H1 (cell line): ENCODE data around the gene RBMX2. TPM values are rescaled to one million over a fixed set of nuclear protein-coding genes. Genes with fewer than 3 reads are reported as not detected.

Experiments used
- CTCF ChIA-PET: fragments of 300-600 bp; sonication (Branson Sonifier 250); formaldehyde crosslinking; loops from one replicate; lab custom pipeline; 2021; ENCODE audit not compliant: partially characterized antibody; lab: Charles Lee
- POLR2A ChIA-PET: fragments of 300-600 bp; sonication (Branson Sonifier 250); formaldehyde crosslinking; loops from one replicate; lab custom pipeline; 2021; ENCODE audit warnings: inconsistent platforms; ENCODE audit not compliant: partially characterized antibody; lab: Charles Lee
- DNase-seq, 2 experiments: peaks; one replicate each; pipeline versions ENCODE4 v3.0.0 to v3.0.0-alpha.2; 2010 to 2022; ENCODE audit warnings: low spot score in 2 of 2, low read depth in 1 of 2, mixed read lengths in 1 of 2
- FAIRE-seq: peaks from 2 replicates; lab custom pipeline; 2011; peaks lifted over from hg19 to GRCh38; lab: Jason Lieb, UNC
- H2AFZ ChIP-seq: 2 replicates; pipeline ENCODE4 v1.8.1; 2012; ENCODE audit warnings: low read length, inconsistent platforms
- H2AK5ac ChIP-seq: 2 replicates; pipeline ENCODE4 v1.6.1; 2013; ENCODE audit warnings: low read depth, low read length
- H2BK120ac ChIP-seq: replicated peaks from 2 replicates; pipeline ENCODE3; 2013; ENCODE audit warnings: low read depth, low read length, inconsistent platforms
- H2BK12ac ChIP-seq: 2 replicates; pipeline ENCODE4 v1.6.1; 2013; ENCODE audit warnings: low read depth, low read length
- H2BK15ac ChIP-seq: 2 replicates; pipeline ENCODE4 v1.6.1; 2013; ENCODE audit warnings: low read length
- H2BK20ac ChIP-seq: 2 replicates; pipeline ENCODE4 v1.6.1; 2013; ENCODE audit warnings: low read length
- H2BK5ac ChIP-seq: 2 replicates; pipeline ENCODE4 v1.6.1; 2013; ENCODE audit warnings: low read depth, low read length
- H3K14ac ChIP-seq: 2 replicates; pipeline ENCODE4 v1.6.1; 2013; ENCODE audit warnings: inconsistent platforms; ENCODE audit not compliant: insufficient read length
- H3K18ac ChIP-seq: 2 replicates; pipeline ENCODE4 v1.6.1; 2013; ENCODE audit warnings: low read length; ENCODE audit errors: extremely low read depth
- H3K23ac ChIP-seq: 2 replicates; pipeline ENCODE4 v1.6.1; 2013; ENCODE audit warnings: inconsistent platforms; ENCODE audit not compliant: insufficient read length
- H3K23me2 ChIP-seq: 2 replicates; pipeline ENCODE4 v1.6.1; 2013; ENCODE audit warnings: low read depth, low read length
- H3K27ac ChIP-seq: 2 replicates; pipeline ENCODE4 v1.6.1; 2011; ENCODE audit warnings: low read depth, low read length, inconsistent platforms
- H3K27me3 ChIP-seq, 4 experiments: replicated peaks in 1 of 4; 1 replicate in 1 of 4; 2 replicates in 3 of 4; pipeline versions ENCODE4 v1.6.1 to v1.8.1; 2011 to 2013; ENCODE audit warnings: low read length in 3 of 4, mild to moderate bottlenecking in 3 of 4, inconsistent platforms in 2 of 4, mixed read lengths in 2 of 4, moderate library complexity in 1 of 4; ENCODE audit not compliant: control insufficient read depth in 3 of 4, insufficient read depth in 3 of 4; ENCODE audit errors: extremely low read depth in 1 of 4
- H3K36me3 ChIP-seq, 4 experiments: 2 replicates each; pipeline versions ENCODE4 v1.6.1 to v1.8.1; 2011 to 2013; ENCODE audit warnings: mild to moderate bottlenecking in 4 of 4, low read length in 3 of 4, moderate library complexity in 2 of 4, control low read depth in 1 of 4, inconsistent platforms in 1 of 4; ENCODE audit not compliant: insufficient read depth in 4 of 4, control insufficient read depth in 2 of 4
- H3K4ac ChIP-seq: replicated peaks from 2 replicates; pipeline ENCODE3; 2013; ENCODE audit warnings: low read length, low read depth, mixed read lengths, inconsistent platforms; ENCODE audit not compliant: insufficient read length
- H3K4me1 ChIP-seq, 4 experiments: replicated peaks in 1 of 4; 1 replicate in 1 of 4; 2 replicates in 3 of 4; pipeline versions ENCODE4 v1.6.1 to v1.8.1; 2011 to 2013; ENCODE audit warnings: low read length in 3 of 4, inconsistent platforms in 2 of 4, mixed read lengths in 1 of 4; ENCODE audit not compliant: insufficient read depth in 4 of 4, control insufficient read depth in 3 of 4
- H3K4me2 ChIP-seq, 2 experiments: 2 replicates each; pipeline versions ENCODE4 v1.6.1 to v1.8.1; 2011 to 2013; ENCODE audit warnings: low read depth in 2 of 2, low read length in 2 of 2, control low read depth in 1 of 2, inconsistent platforms in 1 of 2, mild to moderate bottlenecking in 1 of 2; ENCODE audit not compliant: insufficient read depth in 1 of 2
- H3K4me3 ChIP-seq, 4 experiments: fragments of 200-600, 300-600 bp in 1 of 4; sonication (generic), shearing (Covaris generic), sonication (Bioruptor Twin) in 1 of 4; 2 replicates each; pipeline versions ENCODE4 v1.5.1 to v1.8.1; 2011 to 2016; ENCODE audit warnings: low read length in 4 of 4, low read depth in 3 of 4, control low read depth in 2 of 4, inconsistent platforms in 2 of 4, mild to moderate bottlenecking in 2 of 4, mixed read lengths in 1 of 4, moderate library complexity in 1 of 4; ENCODE audit not compliant: insufficient read depth in 2 of 4; ENCODE audit errors: extremely low read depth in 1 of 4
- H3K56ac ChIP-seq: replicated peaks from 2 replicates; pipeline ENCODE3; 2013; ENCODE audit warnings: low read depth, mild to moderate bottlenecking, mixed read lengths, low read length, inconsistent platforms; ENCODE audit not compliant: insufficient read length
- H3K79me1 ChIP-seq: 2 replicates; pipeline ENCODE4 v1.6.1; 2013; ENCODE audit warnings: low read depth, low read length, control low read depth
- H3K79me2 ChIP-seq, 2 experiments: 2 replicates each; pipeline versions ENCODE4 v1.6.1 to v1.8.1; 2012 to 2013; ENCODE audit warnings: low read length in 2 of 2, mild to moderate bottlenecking in 2 of 2, inconsistent platforms in 1 of 2; ENCODE audit not compliant: insufficient read depth in 2 of 2, control insufficient read depth in 1 of 2
- H3K9ac ChIP-seq, 4 experiments: replicated peaks in 1 of 4; 1 replicate in 1 of 4; 2 replicates in 3 of 4; pipeline versions ENCODE4 v1.6.1 to v1.8.1; 2011 to 2013; ENCODE audit warnings: low read depth in 3 of 4, low read length in 3 of 4, control low read depth in 2 of 4, mild to moderate bottlenecking in 2 of 4, moderate library complexity in 2 of 4, inconsistent platforms in 1 of 4; ENCODE audit errors: extremely low read depth in 1 of 4
- H3K9me3 ChIP-seq, 2 experiments: 2 replicates each; pipeline versions ENCODE4 v1.6.1 to v1.8.1; 2012 to 2013; ENCODE audit warnings: mild to moderate bottlenecking in 2 of 2, moderate library complexity in 2 of 2, control low read depth in 1 of 2, inconsistent platforms in 1 of 2, low read depth in 1 of 2, low read length in 1 of 2, mixed read lengths in 1 of 2; ENCODE audit not compliant: insufficient read depth in 2 of 2
- H4K20me1 ChIP-seq, 2 experiments: replicated peaks in 1 of 2; 2 replicates each; pipeline versions ENCODE3 to v1.8.1; 2011 to 2013; ENCODE audit warnings: inconsistent platforms in 2 of 2, low read length in 2 of 2, mild to moderate bottlenecking in 1 of 2; ENCODE audit not compliant: insufficient read depth in 2 of 2, control insufficient read depth in 1 of 2
- H4K5ac ChIP-seq: 2 replicates; pipeline ENCODE4 v1.6.1; 2013; ENCODE audit warnings: low read length, low read depth, mixed read lengths, inconsistent platforms; ENCODE audit not compliant: insufficient read length
- H4K8ac ChIP-seq: 2 replicates; pipeline ENCODE4 v1.8.0; 2013; ENCODE audit warnings: mild to moderate bottlenecking, moderate library complexity, low read length, inconsistent platforms; ENCODE audit not compliant: insufficient read depth; ENCODE audit errors: extremely low read depth
- H4K91ac ChIP-seq: replicated peaks from 2 replicates; pipeline ENCODE3; 2013; ENCODE audit warnings: low read length, mixed read lengths, inconsistent platforms; ENCODE audit not compliant: insufficient read length
- BRCA1 ChIP-seq: IDR thresholded peaks from 2 replicates; pipeline ENCODE4 v1.6.1; 2012; ENCODE audit warnings: low read depth, low read length, improper control_type of control experiment
- NRF1 ChIP-seq: IDR thresholded peaks from 2 replicates; pipeline ENCODE4 v1.6.1; 2011; ENCODE audit warnings: mild to moderate bottlenecking, low read depth, low read length, improper control_type of control experiment
- POLR2AphosphoS5 ChIP-seq: IDR thresholded peaks from 2 replicates; pipeline ENCODE4 v1.6.1; 2011; ENCODE audit warnings: low read depth, low read length
- SIN3A ChIP-seq, 2 experiments: IDR thresholded peaks in 1 of 2; conservative IDR thresholded peaks in 1 of 2; 2 replicates each; pipeline ENCODE4 v1.6.1; 2011 to 2012; ENCODE audit warnings: low read length in 2 of 2, improper control_type of control experiment in 1 of 2, low read depth in 1 of 2, mild to moderate bottlenecking in 1 of 2
- TBP ChIP-seq: IDR thresholded peaks from 2 replicates; pipeline ENCODE4 v1.6.1; 2011; ENCODE audit warnings: low read depth, low read length, improper control_type of control experiment
- TCF12 ChIP-seq: IDR thresholded peaks from 2 replicates; pipeline ENCODE4 v1.6.1; 2011; ENCODE audit warnings: low read depth, mild to moderate bottlenecking, low read length
- WGBS, 2 experiments: shearing (Covaris generic) in 1 of 2; methylation state at CpG; one replicate each; pipeline versions ENCODE4 v1.1.6 to v1.1.7; 2013 to 2015; ENCODE audit warnings: low lambda C conversion rate in 2 of 2, mixed read lengths in 2 of 2, inconsistent platforms in 1 of 2, low coverage in 1 of 2, missing lambda C conversion rate in 1 of 2; ENCODE audit not compliant: insufficient replicate concordance in 2 of 2, insufficient coverage in 1 of 2, insufficient read length in 1 of 2; ENCODE audit errors: extremely low coverage in 1 of 2, missing lambda C conversion rate in 1 of 2; 5-methylcytosine and 5-hydroxymethylcytosine counted together
- polyA plus RNA-seq, 7 experiments: library from polyadenylated mRNA; depleted of rRNA in 3 of 7; stranded (reverse) in 5 of 7; unstranded in 2 of 7; fragments of >200 nt in 5 of 7; fragments of 200-250 nt in 2 of 7; gene quantifications; 1 replicate in 5 of 7; 2 replicates in 1 of 7; 4 replicates in 1 of 7; pipeline versions ENCODE4 v1.2.1 to v1.2.3, GENCODE V29; 2011 to 2013; ENCODE audit warnings: missing spikeins in 2 of 7, mixed read lengths in 2 of 7
- total RNA-seq: library from RNA; stranded (reverse); fragmentation: NEBNext Ultra II Directional; extraction: Animal tissue kit (Norgen Biotek cat#: 25700); gene quantifications from 2 replicates; pipeline ENCODE4 v1.2.1, GENCODE V29; 2021
- TF ChIP-seq, protein P1 (sequence below): IDR thresholded peaks from 2 replicates; pipeline ENCODE4 v1.6.1; 2011; ENCODE audit warnings: low read length, improper control_type of control experiment

Gene RBMX2
- total and polyA plus RNA-seq, 2 of the 8 experiments (the other 6 are each of a cell fraction or from before 2014, with no cell fraction given), result 10.8 to 23.2 TPM

DNA sequence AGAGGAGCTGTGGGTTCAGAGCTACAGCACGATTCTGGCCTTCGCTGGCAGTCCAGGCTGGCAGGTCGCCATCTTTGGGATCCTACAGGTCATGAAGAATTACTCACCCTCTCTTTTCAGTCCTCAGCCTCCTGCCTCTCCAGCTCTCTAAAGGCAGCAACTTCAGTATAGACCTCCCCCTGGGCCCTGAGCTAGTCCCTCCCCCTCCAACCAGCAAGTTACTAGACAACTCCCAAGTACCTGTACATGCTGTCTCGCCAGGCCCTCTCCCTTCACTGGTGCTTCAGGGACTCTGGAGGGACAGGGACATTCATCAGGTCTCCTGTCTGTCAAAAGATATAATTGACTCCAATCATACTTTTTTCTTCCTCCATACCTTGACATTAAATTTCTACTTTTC is 16.3 kb upstream of the RBMX2 start, which contains the start of gene GPR119:
GPR119 (minus strand) TSS at position 155 of the 400 bp plus-strand sequence. CDS start 227 bp downstream, outside the sequence.
- Histone ChIP-seq H4K5ac (no peak within 1 kb of the TSS), H3K23me2 (no peaks in the 10 kb centered on the region), H3K9ac (no peak within 1 kb of the TSS), H4K8ac (no peak within 1 kb of the TSS), H3K56ac (no peak within 1 kb of the TSS), H3K36me3 (no peaks in the 10 kb centered on the region), H3K27ac (no peak within 1 kb of the TSS), H2BK120ac (no peak within 1 kb of the TSS), H3K23ac (no peak within 1 kb of the TSS), H2AK5ac (no peak within 1 kb of the TSS), H2BK5ac (no peak within 1 kb of the TSS), H3K4ac (no peak within 1 kb of the TSS), H3K4me3 (no peak within 1 kb of the TSS), H3K14ac (no peak within 1 kb of the TSS), H4K20me1 (no peaks in the 10 kb centered on the region), H2AFZ (no peak within 1 kb of the TSS), H3K18ac (no peak within 1 kb of the TSS), H3K9me3 (no peaks in the 10 kb centered on the region), H3K79me1 (no peaks in the 10 kb centered on the region), H4K91ac (no peak within 1 kb of the TSS), H2BK12ac (no peak within 1 kb of the TSS), H2BK20ac (no peak within 1 kb of the TSS), H2BK15ac (no peak within 1 kb of the TSS), H3K79me2 (no peaks in the 10 kb centered on the region), H3K27me3 (no peaks in the 10 kb centered on the region; a peak in 1 of 7 replicates), H3K4me2 (no peak within 1 kb of the TSS), H3K4me1 (no peaks in the 10 kb centered on the region)
- ChIA-PET CTCF (interaction anchor here (0.6 kb wide), 1 partner anchor 477 kb away, joined by 3 read pairs; no protein-coding TSS in a partner anchor), POLR2A (no interaction called here)
- no peak for TF ChIP-seq POLR2AphosphoS5
- TF ChIP-seq SIN3A (conservative IDR thresholded peaks at IDR 0.05 in 1 of 2, IDR thresholded peaks at IDR 0.05 in 1 of 2; ENCODE audit: low read depth in 1 of 2, low read length in 2 of 2), result no peak
- no peak for TF ChIP-seq BRCA1
- TF ChIP-seq, protein P1, sequence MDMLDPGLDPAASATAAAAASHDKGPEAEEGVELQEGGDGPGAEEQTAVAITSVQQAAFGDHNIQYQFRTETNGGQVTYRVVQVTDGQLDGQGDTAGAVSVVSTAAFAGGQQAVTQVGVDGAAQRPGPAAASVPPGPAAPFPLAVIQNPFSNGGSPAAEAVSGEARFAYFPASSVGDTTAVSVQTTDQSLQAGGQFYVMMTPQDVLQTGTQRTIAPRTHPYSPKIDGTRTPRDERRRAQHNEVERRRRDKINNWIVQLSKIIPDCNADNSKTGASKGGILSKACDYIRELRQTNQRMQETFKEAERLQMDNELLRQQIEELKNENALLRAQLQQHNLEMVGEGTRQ, result no peak
- TF ChIP-seq TCF12, result no peak
- no peak for TF ChIP-seq NRF1
- TF ChIP-seq TBP, result no peak
- WGBS, 2 experiments, result 100% methylated on average over 4 of the region's 4 CpGs; no CpG with 5 or more reads in 1 of the 2 experiments
- FAIRE-seq (no peak), DNase-seq (no peak)
